ENCODE data around the gene AHCYL1.
"Not testable (repeated sequence)": the region's sequence is repeated elsewhere in the genome, so short reads cannot be mapped to it uniquely, and the experiment has no call there.

- TF ChIP-seq ELF4, SUZ12 (IDR thresholded peaks at IDR 0.05): not testable (repeated sequence)
Measured at GRCh38 chr1:109951501-109951900, 33.1 kb upstream of the AHCYL1 start.
